ENCODE measurements around the gene BICRA. TPM values are rescaled to one million over a fixed set of nuclear protein-coding genes. Genes with fewer than 3 reads are reported as not detected.

Gene BICRA
- total RNA-seq, 1 donor from 2014 or later = 13.5 TPM

DNA sequence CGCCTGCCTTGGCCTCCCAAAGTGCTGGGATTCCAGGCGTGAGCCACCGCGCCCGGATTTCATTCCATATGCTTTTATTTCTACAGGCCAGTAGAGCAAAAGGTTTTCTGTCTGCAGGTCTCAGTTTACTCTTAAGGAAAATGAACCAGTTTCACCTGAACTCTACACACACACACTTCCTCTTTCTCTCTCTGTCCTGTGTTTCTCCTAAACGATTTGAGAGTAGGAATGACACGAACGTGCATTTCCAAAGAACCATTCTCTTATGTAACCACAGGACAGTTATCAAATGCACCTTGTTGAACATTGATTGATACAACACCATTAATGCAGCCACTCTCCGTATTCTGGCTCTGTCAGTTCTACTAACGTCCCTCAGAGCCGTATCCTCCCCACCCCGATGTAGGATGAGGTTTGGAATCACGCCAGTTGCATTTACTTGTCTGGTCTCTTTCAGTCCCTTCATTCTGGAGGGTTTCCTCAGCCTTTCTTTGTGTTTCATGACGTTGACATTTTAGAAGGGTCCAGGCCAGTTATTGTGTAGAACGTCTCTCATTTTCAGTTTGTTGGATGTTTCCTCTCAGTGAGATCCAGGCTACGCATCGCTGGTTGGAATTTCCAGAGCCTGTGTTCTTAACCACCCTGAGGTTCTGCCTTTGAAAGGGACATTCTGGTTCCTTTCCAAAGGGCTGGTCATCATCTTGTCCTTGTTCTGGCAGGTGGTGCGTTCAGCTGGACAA lies 36.0 kb downstream of the BICRA start:
- Mint-ChIP-seq H3K9me3 (no peaks in the 10 kb centered on the region), H3K4me1 (ENCODE audit: low read depth) (peaks cover 5% of the 10 kb centered on the region), H3K36me3 (ENCODE audit: low read depth) (peaks cover 11% of the 10 kb centered on the region), H3K27me3 (ENCODE audit: insufficient read depth) (no peaks in the 10 kb centered on the region), H3K4me3 (no peak overlapping the region), H3K27ac (no peak overlapping the region)
- intact Hi-C loops (cut with micrococcal nuclease) = no loop called here
- no peak for DNase-seq (ENCODE audit: low spot score)

DNA sequence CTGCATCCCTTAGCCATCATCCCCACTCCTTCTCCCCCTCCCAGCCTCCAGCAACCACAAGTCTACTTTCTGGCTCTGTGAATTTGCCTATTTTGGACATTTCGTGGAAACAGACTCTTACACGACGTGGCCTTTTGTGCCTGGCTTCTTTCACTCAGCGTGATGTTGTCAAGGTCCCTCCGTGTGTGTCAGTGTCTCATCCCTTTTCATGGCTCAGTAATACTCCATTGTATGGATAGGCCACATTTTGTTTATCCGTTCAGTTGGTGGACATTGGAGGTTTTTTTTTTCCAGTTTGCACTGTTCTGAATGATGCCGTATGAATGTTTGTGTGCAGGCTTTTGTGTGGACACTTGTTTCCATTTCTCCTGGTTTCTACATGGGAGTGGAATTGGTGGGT lies 38.0 kb downstream of the BICRA start:
- intact Hi-C loops (cut with micrococcal nuclease) = no loop called here
- Mint-ChIP-seq H3K4me1 (ENCODE audit: low read depth) (peaks cover 5% of the 10 kb centered on the region), H3K36me3 (ENCODE audit: low read depth) (peaks cover 11% of the 10 kb centered on the region), H3K9me3 (no peaks in the 10 kb centered on the region), H3K27ac (no peak overlapping the region), H3K4me3 (no peak overlapping the region), H3K27me3 (ENCODE audit: insufficient read depth) (no peaks in the 10 kb centered on the region)
- DNase-seq (ENCODE audit: low spot score) = no peak

DNA sequence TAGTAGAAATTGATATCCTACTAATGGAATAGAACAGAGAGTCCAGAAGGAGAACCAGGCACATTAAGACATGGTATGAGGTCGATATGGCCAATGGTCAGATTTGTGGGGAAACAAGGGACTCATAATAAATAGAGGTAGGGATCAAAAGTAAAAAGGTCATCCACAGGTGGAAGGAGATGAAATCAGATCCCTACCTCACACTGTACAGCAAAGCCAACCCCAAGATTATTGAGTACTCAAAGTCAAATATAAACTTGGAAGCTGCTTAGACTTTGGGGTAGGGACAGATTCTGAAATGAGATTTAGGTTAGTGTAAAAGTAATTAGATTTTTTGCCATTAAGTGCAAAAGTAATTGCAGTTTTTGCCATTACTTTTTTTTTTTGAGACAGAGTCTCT lies 40.7 kb downstream of the BICRA start:
- intact Hi-C loops (cut with micrococcal nuclease) = no loop called here
- Mint-ChIP-seq H3K4me1 (ENCODE audit: low read depth) (peaks cover 5% of the 10 kb centered on the region), H3K4me3 (no peak overlapping the region), H3K27me3 (ENCODE audit: insufficient read depth) (no peaks in the 10 kb centered on the region), H3K36me3 (ENCODE audit: low read depth) (peaks cover 11% of the 10 kb centered on the region), H3K27ac (no peak overlapping the region), H3K9me3 (no peaks in the 10 kb centered on the region)
- DNase-seq (ENCODE audit: low spot score) = no peak

DNA sequence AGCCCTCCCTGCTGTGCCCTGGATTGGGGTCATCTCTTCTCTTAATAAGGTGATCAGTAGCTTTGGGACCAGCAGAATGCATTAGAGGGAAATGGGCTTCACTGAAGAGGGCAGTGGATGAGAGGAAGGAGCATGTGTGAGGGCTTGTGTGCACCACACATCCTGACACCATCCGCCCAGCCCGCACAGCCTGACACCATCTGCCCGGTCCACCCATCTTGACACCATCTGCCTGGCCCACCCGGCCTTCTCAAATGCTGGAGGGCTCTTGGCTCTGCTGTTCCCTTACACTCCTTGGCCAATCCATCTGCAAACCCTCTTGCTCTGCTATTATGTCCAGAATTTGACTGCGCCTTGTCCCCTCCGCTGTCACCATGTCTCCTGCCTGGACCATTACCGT lies 41.8 kb downstream of the BICRA start:
- H3K27ac Mint-ChIP-seq = no peak overlapping the region
- H3K9me3 Mint-ChIP-seq = no peaks in the 10 kb centered on the region
- peaks cover 5% of the 10 kb centered on the region for H3K4me1 Mint-ChIP-seq (ENCODE audit: low read depth)
- no peak for DNase-seq (ENCODE audit: low spot score)
- peaks cover 10% of the 10 kb centered on the region for H3K36me3 Mint-ChIP-seq (ENCODE audit: low read depth)
- intact Hi-C loops (cut with micrococcal nuclease) = no loop called here
- H3K27me3 Mint-ChIP-seq (ENCODE audit: insufficient read depth) = no peaks in the 10 kb centered on the region
- no peak overlapping the region for H3K4me3 Mint-ChIP-seq

DNA sequence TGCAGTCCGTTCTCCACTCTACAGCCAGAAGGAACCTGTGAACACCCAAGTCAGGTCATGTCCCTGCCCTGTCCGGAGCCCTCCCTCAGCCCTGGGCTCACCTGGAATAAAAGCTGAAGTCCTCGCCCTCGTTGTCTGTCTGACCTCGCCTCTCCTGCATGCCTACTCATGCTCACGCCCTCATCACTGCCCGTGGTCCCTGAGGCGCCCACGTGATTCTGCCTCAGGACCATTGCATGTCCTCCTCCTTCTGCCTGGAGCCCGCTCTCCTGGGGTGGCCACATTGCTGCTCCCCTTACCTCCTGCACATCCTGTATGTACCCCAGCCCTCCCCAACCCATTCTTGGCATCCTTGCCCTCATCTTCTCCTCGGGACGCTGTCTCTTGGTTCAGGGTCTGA lies 42.2 kb downstream of the BICRA start:
- no peaks in the 10 kb centered on the region for H3K27me3 Mint-ChIP-seq (ENCODE audit: insufficient read depth)
- no peaks in the 10 kb centered on the region for H3K9me3 Mint-ChIP-seq
- H3K36me3 Mint-ChIP-seq (ENCODE audit: low read depth) = peaks cover 10% of the 10 kb centered on the region
- peaks cover 5% of the 10 kb centered on the region for H3K4me1 Mint-ChIP-seq (ENCODE audit: low read depth)
- H3K27ac Mint-ChIP-seq = no peak overlapping the region
- H3K4me3 Mint-ChIP-seq = no peak overlapping the region
- no peak for DNase-seq (ENCODE audit: low spot score)
- intact Hi-C loops (cut with micrococcal nuclease) = no loop called here

DNA sequence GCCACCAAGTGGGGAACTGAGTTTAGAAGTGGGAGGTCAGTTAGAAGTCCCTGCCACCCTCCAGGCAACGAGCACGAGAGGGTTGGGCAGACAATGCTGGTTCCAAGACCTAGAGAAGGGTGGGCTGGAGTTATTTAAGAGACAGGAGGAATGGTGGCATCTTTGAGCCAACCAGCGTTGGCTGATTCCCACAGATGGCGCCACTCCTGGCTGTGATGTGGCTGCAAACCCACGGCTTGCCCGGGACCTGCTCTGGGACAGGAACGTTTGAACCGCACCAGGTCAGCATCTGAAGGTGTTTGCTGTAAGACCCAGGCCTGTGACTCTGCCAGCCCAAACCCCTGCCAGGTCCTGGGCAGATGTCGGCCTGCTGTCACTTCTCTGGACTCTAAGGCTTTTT lies 42.8 kb downstream of the BICRA start:
- Mint-ChIP-seq H3K36me3 (ENCODE audit: low read depth) (peaks cover 9% of the 10 kb centered on the region), H3K9me3 (no peaks in the 10 kb centered on the region), H3K27ac (no peak overlapping the region), H3K4me3 (no peak overlapping the region), H3K27me3 (ENCODE audit: insufficient read depth) (no peaks in the 10 kb centered on the region), H3K4me1 (ENCODE audit: low read depth) (peaks cover 5% of the 10 kb centered on the region)
- DNase-seq (ENCODE audit: low spot score) = no peak
- intact Hi-C loops (cut with micrococcal nuclease) = no loop called here

DNA sequence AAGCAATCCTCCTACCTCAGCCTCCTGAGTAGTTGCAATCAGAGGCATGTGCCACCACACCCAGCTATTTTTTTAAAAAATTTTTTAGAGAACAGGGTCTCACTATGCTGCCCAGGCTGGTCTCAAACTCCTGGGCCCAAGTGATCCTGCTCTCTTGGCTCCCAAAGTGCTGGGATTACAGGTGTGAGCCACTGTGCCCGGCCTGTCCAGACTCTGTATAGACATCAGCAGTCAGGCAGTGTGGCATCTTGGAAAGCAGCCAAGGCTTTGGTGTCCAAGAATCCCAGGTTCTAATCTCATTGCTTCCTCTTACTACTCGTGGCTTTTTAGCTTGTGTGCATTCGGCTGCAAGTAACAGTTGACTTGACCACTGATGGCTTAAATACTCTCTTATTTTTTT lies 43.4 kb downstream of the BICRA start:
- no peak for DNase-seq (ENCODE audit: low spot score)
- H3K4me1 Mint-ChIP-seq (ENCODE audit: low read depth) = peaks cover 5% of the 10 kb centered on the region
- H3K27me3 Mint-ChIP-seq (ENCODE audit: insufficient read depth) = no peaks in the 10 kb centered on the region
- intact Hi-C loops (cut with micrococcal nuclease) = no loop called here
- H3K27ac Mint-ChIP-seq = no peak overlapping the region
- H3K4me3 Mint-ChIP-seq = no peak overlapping the region
- H3K9me3 Mint-ChIP-seq = no peaks in the 10 kb centered on the region
- H3K36me3 Mint-ChIP-seq (ENCODE audit: low read depth) = peaks cover 6% of the 10 kb centered on the region

DNA sequence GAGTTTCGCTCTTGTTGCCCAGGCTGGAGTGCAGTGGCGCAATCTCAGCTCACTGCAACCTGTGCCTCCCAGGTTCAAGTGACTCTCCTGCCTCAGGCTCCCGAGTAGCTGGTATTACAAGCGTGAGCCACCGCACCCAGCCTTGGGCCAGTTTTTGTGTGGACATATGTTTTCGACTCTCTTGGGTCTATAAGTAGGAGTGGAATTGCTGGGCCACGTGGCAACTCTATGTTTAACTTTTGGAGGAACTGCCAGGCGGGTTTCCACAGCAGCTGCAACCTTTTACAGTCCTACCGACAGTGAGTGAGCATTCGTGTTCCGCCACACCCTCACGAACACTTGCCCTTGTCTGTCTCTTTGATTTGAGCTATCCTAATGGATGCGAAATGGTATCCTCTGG lies 44.9 kb downstream of the BICRA start:
- Mint-ChIP-seq H3K27ac (no peak overlapping the region), H3K4me3 (no peak overlapping the region), H3K4me1 (ENCODE audit: low read depth) (no peaks in the 10 kb centered on the region), H3K27me3 (ENCODE audit: insufficient read depth) (no peaks in the 10 kb centered on the region), H3K36me3 (ENCODE audit: low read depth) (peaks cover 5% of the 10 kb centered on the region), H3K9me3 (no peaks in the 10 kb centered on the region)
- no peak for DNase-seq (ENCODE audit: low spot score)
- intact Hi-C loops (cut with micrococcal nuclease) = no loop called here

DNA sequence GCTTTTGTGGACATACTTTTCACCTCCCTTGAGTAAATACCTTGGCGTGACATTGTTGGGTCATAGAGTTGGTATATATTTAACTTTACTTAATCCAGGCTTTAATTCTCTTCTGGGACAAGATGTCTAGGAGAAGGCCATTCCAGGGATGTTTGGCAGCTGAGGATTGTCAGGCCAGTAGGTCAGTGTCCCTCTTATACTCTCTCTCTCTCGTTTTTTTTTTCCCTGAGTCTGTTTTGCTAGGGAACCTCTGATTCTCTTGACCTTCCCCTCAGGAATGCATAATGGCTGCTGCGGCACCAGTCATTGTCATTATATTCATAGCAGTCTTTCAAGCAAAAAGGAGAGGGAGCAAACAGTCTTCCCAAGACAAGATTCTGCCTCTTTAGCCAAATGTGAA lies 48.8 kb downstream of the BICRA start:
- Mint-ChIP-seq H3K27me3 (ENCODE audit: insufficient read depth) (no peaks in the 10 kb centered on the region), H3K27ac (no peak overlapping the region)

DNA sequence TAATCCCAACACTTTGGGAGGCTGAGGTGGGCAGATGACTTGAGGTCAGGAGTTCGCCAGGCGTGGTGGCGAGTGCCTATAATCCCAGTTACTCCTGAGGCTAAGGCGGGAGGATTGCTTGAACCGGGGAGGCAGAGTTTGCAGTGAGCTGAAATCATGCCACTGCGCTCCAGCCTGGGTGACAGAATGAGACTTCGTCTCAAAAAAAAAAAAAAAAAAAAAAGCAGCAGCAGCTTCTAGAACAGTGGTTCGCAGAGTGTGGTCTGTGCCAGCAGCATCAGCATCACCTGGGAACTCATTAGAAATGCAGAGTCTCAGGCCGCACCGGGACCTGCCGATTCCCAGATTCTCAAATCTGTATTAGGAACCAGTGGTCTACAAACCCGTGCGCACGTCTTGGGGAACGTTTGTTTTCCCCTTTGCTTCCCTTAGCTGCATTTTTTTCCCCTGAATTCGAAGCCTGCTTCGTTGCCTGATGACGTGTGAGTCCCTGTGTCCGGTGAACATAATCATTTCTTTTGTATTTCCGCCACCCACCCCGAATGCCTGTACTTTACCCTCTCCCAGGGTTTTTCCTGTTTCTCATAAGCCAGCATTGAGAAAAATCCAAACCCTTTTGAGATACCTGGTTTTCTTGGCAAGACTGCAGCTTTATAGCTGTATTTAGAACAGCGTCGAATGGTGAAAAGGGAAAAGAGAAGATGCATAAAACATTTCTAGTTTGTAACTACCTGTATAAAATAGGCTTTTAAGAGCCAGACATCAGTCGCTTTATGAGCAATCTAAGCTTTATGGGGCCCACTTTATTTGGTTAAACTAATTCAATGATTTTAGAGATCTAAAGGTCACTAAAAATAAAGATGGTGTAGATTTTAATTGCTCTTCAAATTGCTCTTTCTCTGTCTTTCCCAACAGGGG lies 49.8 kb downstream of the BICRA start:
- Mint-ChIP-seq H3K27me3 (ENCODE audit: insufficient read depth) (no peaks in the 10 kb centered on the region), H3K4me1 (ENCODE audit: low read depth) (no peaks in the 10 kb centered on the region), H3K9me3 (no peaks in the 10 kb centered on the region), H3K36me3 (ENCODE audit: low read depth) (peaks cover 2% of the 10 kb centered on the region), H3K4me3 (no peak overlapping the region), H3K27ac (no peak overlapping the region)
- intact Hi-C loops (cut with micrococcal nuclease) = no loop called here
- no peak for DNase-seq (ENCODE audit: low spot score)

More for the DNA sequence above, 48.8 kb downstream of the BICRA start:
- Mint-ChIP-seq H3K36me3 (ENCODE audit: low read depth) (peaks cover 2% of the 10 kb centered on the region), H3K4me3 (no peak overlapping the region), H3K9me3 (no peaks in the 10 kb centered on the region), H3K4me1 (ENCODE audit: low read depth) (no peaks in the 10 kb centered on the region)
- DNase-seq (ENCODE audit: low spot score) = no peak
- intact Hi-C loops (cut with micrococcal nuclease) = no loop called here

DNA sequence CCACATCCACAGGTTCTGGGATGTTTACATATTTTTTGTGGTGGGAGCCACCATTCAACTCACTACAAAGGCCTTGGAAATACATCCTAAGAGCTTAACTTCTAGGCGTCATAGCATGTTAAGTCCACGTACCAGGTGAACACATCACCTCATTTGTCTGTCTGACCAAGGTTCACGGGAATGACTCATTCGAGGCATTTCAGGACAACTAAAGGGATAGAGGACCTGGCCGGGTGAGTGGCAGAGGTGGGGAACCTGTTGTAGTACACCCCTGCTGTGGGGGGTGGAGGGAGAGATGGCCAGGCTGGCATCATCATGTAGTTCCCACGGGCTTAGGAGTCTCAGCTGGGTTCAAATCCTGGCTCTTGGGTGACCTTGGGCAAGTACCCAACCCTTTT lies 51.5 kb downstream of the BICRA start:
- DNase-seq (ENCODE audit: low spot score) = no peak
- Mint-ChIP-seq H3K27ac (no peak overlapping the region), H3K9me3 (no peaks in the 10 kb centered on the region), H3K4me3 (no peak overlapping the region), H3K4me1 (ENCODE audit: low read depth) (no peaks in the 10 kb centered on the region), H3K27me3 (ENCODE audit: insufficient read depth) (no peaks in the 10 kb centered on the region), H3K36me3 (ENCODE audit: low read depth) (peaks cover 2% of the 10 kb centered on the region)
- intact Hi-C loops (cut with micrococcal nuclease) = no loop called here

DNA sequence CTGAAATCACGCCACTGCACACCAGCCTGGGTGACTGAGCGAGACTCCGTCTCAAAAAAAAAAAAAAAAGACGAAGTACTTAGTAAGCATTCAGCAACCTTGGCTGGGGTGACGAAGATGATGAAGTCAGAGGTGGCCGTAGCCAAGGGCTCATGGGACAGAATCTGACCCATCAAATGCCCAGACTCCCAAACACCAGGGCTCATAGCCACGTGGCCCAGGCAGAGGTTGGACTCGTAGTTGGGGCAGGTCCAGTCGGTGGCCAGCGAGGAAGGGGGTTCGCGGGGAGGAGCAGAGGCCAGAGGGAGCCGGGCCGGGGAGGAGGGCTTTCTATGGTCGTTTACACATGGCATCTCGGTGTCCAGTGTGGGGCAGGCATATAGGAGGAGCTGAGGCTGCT lies 52.2 kb downstream of the BICRA start:
- no peak for DNase-seq (ENCODE audit: low spot score)
- H3K9me3 Mint-ChIP-seq = no peaks in the 10 kb centered on the region
- no peaks in the 10 kb centered on the region for H3K27me3 Mint-ChIP-seq (ENCODE audit: insufficient read depth)
- H3K27ac Mint-ChIP-seq = no peak overlapping the region
- intact Hi-C loops (cut with micrococcal nuclease) = no loop called here
- H3K4me3 Mint-ChIP-seq = no peak overlapping the region
- peaks cover 2% of the 10 kb centered on the region for H3K36me3 Mint-ChIP-seq (ENCODE audit: low read depth)
- H3K4me1 Mint-ChIP-seq (ENCODE audit: low read depth) = no peaks in the 10 kb centered on the region

DNA sequence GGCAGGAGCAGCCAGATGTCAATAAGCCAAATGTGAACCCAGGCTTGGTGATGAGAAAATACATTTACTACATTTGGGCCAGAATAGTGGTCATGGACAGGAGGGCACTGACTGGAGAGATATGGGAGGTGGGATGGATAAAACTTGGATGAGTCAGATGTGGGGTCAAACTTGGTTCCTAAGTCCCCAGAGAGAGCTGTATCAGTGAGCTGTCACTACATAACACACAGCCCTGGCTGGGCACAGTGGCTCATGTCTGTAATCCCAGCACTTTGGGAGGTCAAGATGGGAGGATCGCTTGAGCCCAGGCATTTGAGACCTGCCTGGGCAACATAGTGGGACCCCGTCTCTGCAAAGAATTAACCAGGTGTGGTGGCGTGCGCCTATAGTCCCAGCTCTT lies 52.7 kb downstream of the BICRA start:
- Mint-ChIP-seq H3K27ac (no peak overlapping the region), H3K4me3 (no peak overlapping the region), H3K4me1 (ENCODE audit: low read depth) (no peaks in the 10 kb centered on the region)

More for the DNA sequence above, 52.7 kb downstream of the BICRA start:
- H3K9me3 Mint-ChIP-seq = no peaks in the 10 kb centered on the region
- intact Hi-C loops (cut with micrococcal nuclease) = no loop called here
- H3K27me3 Mint-ChIP-seq (ENCODE audit: insufficient read depth) = no peaks in the 10 kb centered on the region
- no peak for DNase-seq (ENCODE audit: low spot score)
- peaks cover 2% of the 10 kb centered on the region for H3K36me3 Mint-ChIP-seq (ENCODE audit: low read depth)

Measured in activated T-helper 1 cell treated with anti-CD3 and anti-CD28 coated beads, Interleukin-12 subunit alpha, Interleukin-12 subunit beta, Interleukin-2, Interleukin-4 antibody, amounts not matched to agents 30 ng/mL and 10 ng/mL and 1 ng/mL, durations not matched to agents 14 hours and 24 hours and 36 hours (primary cell).